Smooth muscle cell (in vitro differentiated cells): ENCODE measurements around the gene DNASE1L2. TPM values are rescaled to one million over a fixed set of nuclear protein-coding genes. Genes with fewer than 3 reads are reported as not detected.

Experiments
- DNase-seq: peaks from one replicate; lab custom pipeline; 2025; ENCODE audit not compliant: unreplicated experiment; lab: John Stamatoyannopoulos, UW
- H2AFZ ChIP-seq: fragments of 200-600 bp; sonication (generic); 2 replicates; pipeline ENCODE4 v1.6.0; 2016; ENCODE audit warnings: antibody characterized with exemption, low read depth, mild to moderate bottlenecking
- H3F3A ChIP-seq: fragments of 200-600 bp; sonication (generic); 2 replicates; pipeline ENCODE4 v1.6.0; 2017; ENCODE audit warnings: antibody characterized with exemption, low read depth
- H3K27ac ChIP-seq: fragments of 200-600 bp; sonication (generic); 2 replicates; pipeline ENCODE4 v1.5.1; 2016; ENCODE audit warnings: low read depth, mild to moderate bottlenecking
- H3K27me3 ChIP-seq: fragments of 200-600 bp; sonication (generic); 2 replicates; pipeline ENCODE4 v1.6.1; 2016; ENCODE audit warnings: low read depth, mild to moderate bottlenecking
- H3K36me3 ChIP-seq: fragments of 200-600 bp; sonication (generic); 2 replicates; pipeline ENCODE4 v1.5.1; 2016; ENCODE audit warnings: low read depth
- H3K4me1 ChIP-seq: fragments of 200-600 bp; sonication (generic); 2 replicates; pipeline ENCODE4 v1.5.1; 2016; ENCODE audit warnings: low read depth
- H3K4me2 ChIP-seq: fragments of 200-600 bp; sonication (generic); 2 replicates; pipeline ENCODE4 v1.6.0; 2016; ENCODE audit warnings: mild to moderate bottlenecking
- H3K4me3 ChIP-seq: fragments of 200-600 bp; sonication (generic); 2 replicates; pipeline ENCODE4 v1.5.1; 2016; ENCODE audit warnings: mild to moderate bottlenecking
- H3K79me2 ChIP-seq: fragments of 200-600 bp; sonication (generic); 2 replicates; pipeline ENCODE4 v1.6.0; 2016; ENCODE audit warnings: low read depth, mild to moderate bottlenecking
- H3K9ac ChIP-seq: fragments of 200-600 bp; sonication (generic); 2 replicates; pipeline ENCODE4 v1.6.0; 2016; ENCODE audit warnings: low read depth
- H3K9me3 ChIP-seq: fragments of 200-600 bp; sonication (generic); replicated peaks from 2 replicates; pipeline ENCODE4 v1.5.1; 2016; ENCODE audit warnings: low read depth
- H4K20me1 ChIP-seq: fragments of 200-600 bp; sonication (generic); 2 replicates; pipeline ENCODE4 v1.6.0; 2016; ENCODE audit warnings: low read depth
- WGBS: methylation state at CpG from one replicate; pipeline ENCODE4 v1.1.7; 2016; ENCODE audit warnings: low lambda C conversion rate; 5-methylcytosine and 5-hydroxymethylcytosine counted together
- polyA plus RNA-seq: library from polyadenylated mRNA; unstranded; fragments of >200 nt; fragmentation: Nextera tagmentation; extraction: Ambion mirVana; gene quantifications from 2 replicates; pipeline ENCODE4 v1.2.1, GENCODE V29; 2016
- total RNA-seq: library from RNA; depleted of rRNA; stranded (reverse); fragments of >200 nt; gene quantifications from 2 replicates; pipeline ENCODE4 v1.2.3, GENCODE V29; 2014
- TF ChIP-seq, protein P1 (sequence below): fragments of 200-600 bp; sonication (generic); IDR thresholded peaks from 2 replicates; pipeline ENCODE4 v1.5.1; 2017; ENCODE audit warnings: borderline replicate concordance, mild to moderate bottlenecking, antibody characterized with exemption; ENCODE audit not compliant: insufficient read depth, poor library complexity, severe bottlenecking

DNASE1L2 gene
- total and polyA plus RNA-seq, 2 experiments from 2014 or later = 0.13 to 0.25 TPM

DNA sequence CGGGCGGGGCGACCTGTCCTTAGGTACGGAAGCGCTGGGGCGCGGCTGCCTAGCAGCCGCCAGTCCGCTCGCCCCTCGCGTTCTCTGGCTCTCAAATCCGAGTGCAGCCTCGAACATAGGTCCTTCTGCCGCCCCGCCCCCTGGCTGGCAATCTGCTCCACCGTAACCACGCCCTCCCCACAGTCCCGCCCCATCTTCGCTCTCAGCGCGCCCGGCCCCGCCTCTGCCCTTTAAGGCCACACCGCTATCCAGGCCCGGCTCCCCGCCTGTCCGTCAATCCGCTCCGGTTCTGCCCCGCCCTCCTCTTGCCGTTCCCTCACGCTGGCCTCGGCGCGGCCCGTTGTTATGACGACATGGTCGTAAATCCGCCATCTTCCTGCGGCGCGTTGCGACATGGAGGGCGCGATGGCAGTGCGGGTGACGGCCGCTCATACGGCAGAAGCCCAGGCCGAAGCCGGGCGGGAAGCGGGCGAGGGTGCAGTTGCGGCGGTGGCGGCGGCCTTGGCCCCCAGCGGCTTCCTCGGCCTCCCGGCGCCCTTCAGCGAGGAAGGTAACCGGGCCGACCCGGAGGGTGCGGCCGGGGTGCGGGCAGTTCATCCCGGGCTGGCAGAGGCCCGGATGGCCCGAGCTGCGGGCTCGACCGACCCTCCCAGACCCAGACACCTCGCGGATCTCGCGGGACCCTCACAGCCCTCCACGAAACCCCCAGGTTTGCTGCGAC, 12.9 kb upstream of the DNASE1L2 start, which contains the start of gene E4F1:
TSS of gene E4F1 (plus strand) at position 371 of the 721 bp plus-strand sequence. CDS start at position 394, 23 bp downstream.
- Histone ChIP-seq H4K20me1 (peaks cover 38% of the 10 kb centered on the region), H3K9ac (peak within 1 kb of the TSS; percentile 95), H3F3A (no peaks in the 10 kb centered on the region), H3K4me1 (peaks cover 6% of the 10 kb centered on the region), H3K4me3 (peak within 1 kb of the TSS; percentile 96), H3K27me3 (no peaks in the 10 kb centered on the region), H3K9me3 (no peaks in the 10 kb centered on the region), H3K79me2 (peaks cover 47% of the 10 kb centered on the region), H3K36me3 (no peaks in the 10 kb centered on the region), H3K4me2 (peak within 1 kb of the TSS; percentile 95), H3K27ac (peak within 1 kb of the TSS; percentile 79), H2AFZ (peak within 1 kb of the TSS; percentile 84)
- TF ChIP-seq, protein P1, sequence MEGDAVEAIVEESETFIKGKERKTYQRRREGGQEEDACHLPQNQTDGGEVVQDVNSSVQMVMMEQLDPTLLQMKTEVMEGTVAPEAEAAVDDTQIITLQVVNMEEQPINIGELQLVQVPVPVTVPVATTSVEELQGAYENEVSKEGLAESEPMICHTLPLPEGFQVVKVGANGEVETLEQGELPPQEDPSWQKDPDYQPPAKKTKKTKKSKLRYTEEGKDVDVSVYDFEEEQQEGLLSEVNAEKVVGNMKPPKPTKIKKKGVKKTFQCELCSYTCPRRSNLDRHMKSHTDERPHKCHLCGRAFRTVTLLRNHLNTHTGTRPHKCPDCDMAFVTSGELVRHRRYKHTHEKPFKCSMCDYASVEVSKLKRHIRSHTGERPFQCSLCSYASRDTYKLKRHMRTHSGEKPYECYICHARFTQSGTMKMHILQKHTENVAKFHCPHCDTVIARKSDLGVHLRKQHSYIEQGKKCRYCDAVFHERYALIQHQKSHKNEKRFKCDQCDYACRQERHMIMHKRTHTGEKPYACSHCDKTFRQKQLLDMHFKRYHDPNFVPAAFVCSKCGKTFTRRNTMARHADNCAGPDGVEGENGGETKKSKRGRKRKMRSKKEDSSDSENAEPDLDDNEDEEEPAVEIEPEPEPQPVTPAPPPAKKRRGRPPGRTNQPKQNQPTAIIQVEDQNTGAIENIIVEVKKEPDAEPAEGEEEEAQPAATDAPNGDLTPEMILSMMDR = no peak
- peak; percentile 94 for DNase-seq
- WGBS = 1% methylated on average over 74 of the region's 82 CpGs

DNA sequence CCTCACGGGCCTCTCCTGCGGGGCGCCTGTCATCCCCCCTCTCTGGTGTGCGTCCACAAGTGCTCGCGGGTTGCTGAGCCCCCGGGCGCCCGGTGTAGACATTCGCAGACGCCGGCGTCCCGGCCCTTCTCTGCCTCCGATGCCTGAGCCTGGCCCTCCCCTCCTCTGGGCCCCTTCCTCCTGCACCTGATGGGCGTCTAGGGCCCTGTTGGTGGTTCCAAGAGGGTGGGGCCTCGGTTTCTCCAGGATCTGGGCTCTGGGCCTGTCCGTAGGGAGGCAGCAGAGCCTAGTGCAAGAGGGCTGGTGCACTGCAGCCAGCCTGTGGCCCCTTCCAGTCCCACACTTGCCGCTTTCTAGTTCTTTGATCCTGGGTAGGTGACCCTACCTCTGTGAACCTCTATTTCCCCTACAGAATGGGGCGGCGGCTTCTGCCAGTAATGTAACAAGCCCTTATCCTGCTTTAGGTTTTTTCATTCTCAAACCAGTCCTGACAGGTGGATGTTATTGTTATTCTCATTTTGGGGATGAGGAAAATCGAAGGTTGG, 12.2 kb upstream of the DNASE1L2 start:
- Histone ChIP-seq H3F3A (no peaks in the 10 kb centered on the region), H3K4me3 (peak overlapping the region; percentile 96), H3K4me1 (peaks cover 6% of the 10 kb centered on the region), H3K9ac (peak overlapping the region; percentile 95), H3K27ac (peak overlapping the region; percentile 79), H3K4me2 (peak overlapping the region; percentile 95), H3K9me3 (no peaks in the 10 kb centered on the region), H4K20me1 (peaks cover 44% of the 10 kb centered on the region), H2AFZ (peak overlapping the region; percentile 84), H3K27me3 (no peaks in the 10 kb centered on the region), H3K79me2 (peaks cover 50% of the 10 kb centered on the region), H3K36me3 (no peaks in the 10 kb centered on the region)
- 10% methylated on average over 21 of the region's 22 CpGs for WGBS
- TF ChIP-seq, protein P1 = peak; percentile 5
- peak; percentile 42 for DNase-seq

DNA sequence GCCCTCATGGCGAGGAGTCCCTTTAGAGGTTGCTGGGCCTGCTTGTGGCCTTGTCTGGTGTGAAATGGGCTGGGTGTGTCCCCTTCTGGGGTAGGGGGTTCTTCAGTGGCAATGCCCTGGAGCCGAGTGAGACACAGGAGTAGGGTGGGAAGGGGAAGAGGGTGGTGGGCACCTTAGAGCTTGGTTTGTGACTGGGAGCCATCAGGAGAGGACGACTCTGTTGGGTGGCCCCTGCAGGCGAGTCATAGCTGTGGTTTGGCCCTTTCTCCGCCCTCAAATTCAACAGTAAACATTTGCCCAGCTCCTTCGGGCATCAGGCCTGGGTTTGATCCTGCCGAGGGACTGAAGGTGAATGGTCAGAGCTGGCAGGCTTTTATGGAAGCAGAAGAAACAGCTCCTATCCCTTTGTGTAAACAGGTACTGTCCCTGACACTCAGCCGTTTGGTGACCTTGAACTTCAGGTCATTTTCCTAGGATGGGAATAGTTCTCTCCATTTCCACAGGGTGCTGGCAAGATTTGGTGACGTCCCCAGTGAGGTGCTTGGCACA, 9.9 kb upstream of the DNASE1L2 start:
- Histone ChIP-seq H3K4me3 (no peak overlapping the region), H4K20me1 (peaks cover 66% of the 10 kb centered on the region), H2AFZ (no peak overlapping the region), H3K4me2 (no peak overlapping the region), H3K4me1 (peaks cover 6% of the 10 kb centered on the region), H3K36me3 (no peaks in the 10 kb centered on the region), H3F3A (no peaks in the 10 kb centered on the region), H3K9ac (no peak overlapping the region), H3K9me3 (no peaks in the 10 kb centered on the region), H3K79me2 (peaks cover 50% of the 10 kb centered on the region), H3K27me3 (no peaks in the 10 kb centered on the region), H3K27ac (no peak overlapping the region)
- TF ChIP-seq, protein P1 = no peak
- DNase-seq = no peak
- WGBS = 78% methylated on average over 9 of the region's 9 CpGs
